MM.1S (cell line): ENCODE results near the gene LPAR6.

Source experiments
- CTCF ChIP-seq: fragments of 300-600 bp; sonication (generic); IDR thresholded peaks from 2 replicates; pipeline ENCODE4 v1.5.1; 2016; ENCODE audit warnings: antibody characterized with exemption, low read length, mixed read lengths
- EZH2 ChIP-seq: fragments of 300-600 bp; sonication (generic); optimal IDR thresholded peaks from 2 replicates; pipeline ENCODE3; 2017; ENCODE audit warnings: low read depth, mild to moderate bottlenecking, antibody characterized with exemption, low read length, mixed read lengths

GRCh38 chr13:48424212-48424611 is 11.3 kb upstream of the LPAR6 start:
- TF ChIP-seq CTCF = no peak
- TF ChIP-seq EZH2 = no peak
